ENCODE measurements around the gene ANKRD17.
"Not testable (repeated sequence)": the region's sequence is repeated elsewhere in the genome, so short reads cannot be mapped to it uniquely, and the experiment has no call there.

Gene ANKRD17

GRCh38 chr4:73258686-73259570, at the start of gene ANKRD17:
Gene ANKRD17, minus strand, starts transcription at chr4:73258798. Its CDS starts 130 bp downstream, at chr4:73258668.
- Histone ChIP-seq H3K4me1 (ENCODE audit: insufficient read depth, insufficient read length) (no peaks in the 10 kb centered on the region), H3K4me3 (ENCODE audit: insufficient read length, low read depth) (peak within 1 kb of the TSS; percentile 88), H3K27me3 (ENCODE audit: insufficient read depth, insufficient read length) (no peaks in the 10 kb centered on the region), H3K36me3 (ENCODE audit: insufficient read depth, insufficient read length, low read length) (peaks cover 13% of the 10 kb centered on the region), H3K9ac (ENCODE audit: insufficient read length, low read depth) (peak within 1 kb of the TSS; percentile 90), H3K9me3 (ENCODE audit: insufficient read depth, low read length) (no peaks in the 10 kb centered on the region)
- no peak for TF ChIP-seq YY1 (IDR thresholded peaks at IDR 0.05; ENCODE audit: insufficient read depth, insufficient read length)
- TF ChIP-seq SUZ12 (IDR thresholded peaks at IDR 0.05; ENCODE audit: extremely low read depth, insufficient read depth, insufficient read length): no peak
- no peak for TF ChIP-seq ZNF274 (IDR thresholded peaks at IDR 0.05; ENCODE audit: low read depth, low read length)
- peak; percentile 66 for DNase-seq (ENCODE audit: low read depth, low spot score)

DNA sequence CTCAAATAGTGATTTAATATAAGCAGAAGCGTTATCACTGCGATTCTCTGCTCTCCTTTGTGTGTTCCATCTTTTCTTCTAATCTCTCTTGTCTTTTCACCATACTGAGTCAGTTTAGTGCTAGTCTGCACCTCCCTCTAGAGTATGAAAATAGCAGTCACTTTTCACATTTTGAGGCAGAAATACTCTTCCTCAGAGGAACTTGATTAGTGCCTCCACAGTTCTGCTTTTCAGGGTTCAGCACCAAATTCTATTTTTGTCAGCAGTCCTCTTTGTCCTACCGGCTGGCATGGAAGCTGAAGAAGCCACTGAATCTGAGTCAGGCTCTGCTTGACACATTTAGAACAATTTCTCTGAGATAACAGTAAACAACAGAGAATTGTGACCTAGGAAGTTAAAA, 49.7 kb upstream of the ANKRD17 start:
- Histone ChIP-seq H3K4me3 (ENCODE audit: insufficient read length, low read depth) (no peak overlapping the region), H3K36me3 (ENCODE audit: insufficient read depth, insufficient read length, low read length) (no peaks in the 10 kb centered on the region), H3K27me3 (ENCODE audit: insufficient read depth, insufficient read length) (no peaks in the 10 kb centered on the region), H3K9me3 (ENCODE audit: insufficient read depth, low read length) (no peaks in the 10 kb centered on the region), H3K9ac (ENCODE audit: insufficient read length, low read depth) (no peak overlapping the region), H3K4me1 (ENCODE audit: insufficient read depth, insufficient read length) (no peaks in the 10 kb centered on the region)
- no peak for TF ChIP-seq YY1 (IDR thresholded peaks at IDR 0.05; ENCODE audit: insufficient read depth, insufficient read length)
- no peak for TF ChIP-seq ZNF274 (IDR thresholded peaks at IDR 0.05; ENCODE audit: low read depth, low read length)
- TF ChIP-seq SUZ12 (IDR thresholded peaks at IDR 0.05; ENCODE audit: extremely low read depth, insufficient read depth, insufficient read length): no peak
- DNase-seq (ENCODE audit: low read depth, low spot score): no peak

GRCh38 chr4:73303711-73304110, 45.1 kb upstream of the ANKRD17 start:
- no peak for TF ChIP-seq ZNF274 (IDR thresholded peaks at IDR 0.05; ENCODE audit: low read depth, low read length)
- TF ChIP-seq SUZ12 (IDR thresholded peaks at IDR 0.05; ENCODE audit: extremely low read depth, insufficient read depth, insufficient read length): no peak
- TF ChIP-seq YY1 (IDR thresholded peaks at IDR 0.05; ENCODE audit: insufficient read depth, insufficient read length): no peak
- no peak overlapping the region for H3K4me3 ChIP-seq (ENCODE audit: insufficient read length, low read depth)
- H3K27me3 ChIP-seq (ENCODE audit: insufficient read depth, insufficient read length): no peaks in the 10 kb centered on the region
- H3K36me3 ChIP-seq (ENCODE audit: insufficient read depth, insufficient read length, low read length): no peaks in the 10 kb centered on the region
- DNase-seq (ENCODE audit: low read depth, low spot score): no peak
- H3K9ac ChIP-seq (ENCODE audit: insufficient read length, low read depth): no peak overlapping the region
- no peaks in the 10 kb centered on the region for H3K4me1 ChIP-seq (ENCODE audit: insufficient read depth, insufficient read length)
- H3K9me3 ChIP-seq (ENCODE audit: insufficient read depth, low read length): no peaks in the 10 kb centered on the region

DNA sequence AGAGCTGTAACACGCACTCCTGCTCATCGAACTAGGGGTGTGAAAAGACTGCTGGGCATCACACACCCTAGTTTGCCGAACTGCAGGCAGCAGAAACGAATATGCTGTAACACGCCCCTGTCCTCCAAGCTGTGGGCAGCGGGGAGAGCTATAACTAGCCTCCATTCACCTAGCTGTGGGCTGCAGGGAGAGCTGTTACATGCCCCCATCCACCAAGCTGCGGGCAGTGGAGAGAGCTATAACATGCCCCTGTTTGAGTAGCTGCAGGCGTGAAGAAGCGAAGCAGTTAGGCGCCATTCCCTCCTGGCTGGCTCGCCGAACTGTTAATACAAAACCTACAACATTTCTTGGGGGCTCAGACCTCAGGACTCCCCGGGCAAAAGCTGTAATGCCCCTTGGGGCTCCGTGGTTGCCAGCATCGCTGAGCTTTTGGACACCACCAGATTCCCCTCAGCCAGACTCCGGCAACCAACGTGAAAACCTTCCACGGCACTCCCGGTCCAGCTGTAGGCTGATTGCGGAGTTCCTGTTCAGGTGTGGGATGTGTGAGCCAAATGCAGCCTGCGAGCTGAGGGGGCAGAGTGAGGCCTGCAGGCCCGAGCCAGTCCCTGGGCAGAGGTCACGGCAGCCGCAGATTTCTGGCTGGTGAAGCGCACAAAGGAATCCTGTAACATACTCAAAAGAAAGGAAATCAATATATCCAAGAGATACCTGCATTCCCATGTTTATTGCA, 41.1 kb upstream of the ANKRD17 start:
- Histone ChIP-seq H3K27me3 (ENCODE audit: insufficient read depth, insufficient read length) (no peaks in the 10 kb centered on the region), H3K9me3 (ENCODE audit: insufficient read depth, low read length) (no peaks in the 10 kb centered on the region), H3K4me1 (ENCODE audit: insufficient read depth, insufficient read length) (no peaks in the 10 kb centered on the region), H3K4me3 (ENCODE audit: insufficient read length, low read depth) (no peak overlapping the region), H3K9ac (ENCODE audit: insufficient read length, low read depth) (no peak overlapping the region), H3K36me3 (ENCODE audit: insufficient read depth, insufficient read length, low read length) (no peaks in the 10 kb centered on the region)
- DNase-seq (ENCODE audit: low read depth, low spot score): no peak
- TF ChIP-seq ZNF274 (IDR thresholded peaks at IDR 0.05; ENCODE audit: low read depth, low read length) (no peak), SUZ12 (IDR thresholded peaks at IDR 0.05; ENCODE audit: extremely low read depth, insufficient read depth, insufficient read length) (no peak), YY1 (IDR thresholded peaks at IDR 0.05; ENCODE audit: insufficient read depth, insufficient read length) (no peak)

DNA sequence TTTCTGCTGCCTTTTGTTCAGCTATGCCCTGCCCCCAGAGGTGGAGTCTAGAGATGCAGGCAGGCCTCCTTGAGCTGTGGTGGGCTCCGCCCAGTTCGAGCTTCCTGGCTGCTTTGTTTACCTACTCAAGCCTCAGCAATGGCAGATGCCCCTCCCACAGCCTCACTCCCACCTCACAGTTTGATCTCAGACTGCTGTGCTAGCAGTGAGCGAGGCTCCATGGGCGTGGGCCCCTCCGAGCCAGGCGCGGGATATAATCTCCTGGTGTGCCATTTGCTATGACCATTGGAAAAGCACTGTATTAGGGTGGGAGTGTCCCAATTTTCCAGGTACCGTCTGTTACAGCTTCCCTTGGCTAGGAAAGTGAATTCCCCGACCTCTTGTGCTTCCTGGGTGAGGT, 34.1 kb upstream of the ANKRD17 start:
- H3K9ac ChIP-seq (ENCODE audit: insufficient read length, low read depth); H3K4me3 ChIP-seq (ENCODE audit: insufficient read length, low read depth); H3K27me3 ChIP-seq (ENCODE audit: insufficient read depth, insufficient read length); H3K36me3 ChIP-seq (ENCODE audit: insufficient read depth, insufficient read length, low read length); DNase-seq (ENCODE audit: low read depth, low spot score); H3K4me1 ChIP-seq (ENCODE audit: insufficient read depth, insufficient read length): not testable (repeated sequence)
- peaks cover 14% of the 10 kb centered on the region; the same call in 1 of the 2 replicates for H3K9me3 ChIP-seq (ENCODE audit: insufficient read depth, low read length)

DNA sequence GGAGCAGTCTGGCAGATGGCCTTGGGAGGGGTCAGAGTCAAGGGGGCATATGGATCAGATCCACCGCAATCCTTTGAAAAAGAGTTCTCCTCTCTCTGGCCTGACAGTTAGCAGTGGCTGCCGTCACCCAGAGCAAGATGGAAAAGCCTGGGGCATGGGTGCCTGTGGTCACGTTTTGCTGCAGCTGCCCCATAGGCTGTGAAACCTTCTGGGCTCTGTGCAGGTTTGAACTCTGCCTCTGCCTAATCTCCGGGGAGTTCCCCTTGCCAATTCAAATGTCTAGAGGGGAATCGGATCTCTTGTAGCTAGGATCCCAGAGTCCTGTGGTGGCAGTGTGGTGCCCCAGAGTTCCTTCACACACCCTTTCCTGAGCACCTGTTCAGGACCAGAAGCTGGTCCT, 23.4 kb upstream of the ANKRD17 start:
- no peak for TF ChIP-seq SUZ12 (IDR thresholded peaks at IDR 0.05; ENCODE audit: extremely low read depth, insufficient read depth, insufficient read length)
- no peak for TF ChIP-seq YY1 (IDR thresholded peaks at IDR 0.05; ENCODE audit: insufficient read depth, insufficient read length)
- TF ChIP-seq ZNF274 (IDR thresholded peaks at IDR 0.05; ENCODE audit: low read depth, low read length): no peak
- Histone ChIP-seq H3K9me3 (ENCODE audit: insufficient read depth, low read length) (no peaks in the 10 kb centered on the region), H3K4me3 (ENCODE audit: insufficient read length, low read depth) (no peak overlapping the region), H3K27me3 (ENCODE audit: insufficient read depth, insufficient read length) (no peaks in the 10 kb centered on the region), H3K36me3 (ENCODE audit: insufficient read depth, insufficient read length, low read length) (no peaks in the 10 kb centered on the region), H3K4me1 (ENCODE audit: insufficient read depth, insufficient read length) (no peaks in the 10 kb centered on the region), H3K9ac (ENCODE audit: insufficient read length, low read depth) (no peak overlapping the region)
- DNase-seq (ENCODE audit: low read depth, low spot score): no peak

DNA sequence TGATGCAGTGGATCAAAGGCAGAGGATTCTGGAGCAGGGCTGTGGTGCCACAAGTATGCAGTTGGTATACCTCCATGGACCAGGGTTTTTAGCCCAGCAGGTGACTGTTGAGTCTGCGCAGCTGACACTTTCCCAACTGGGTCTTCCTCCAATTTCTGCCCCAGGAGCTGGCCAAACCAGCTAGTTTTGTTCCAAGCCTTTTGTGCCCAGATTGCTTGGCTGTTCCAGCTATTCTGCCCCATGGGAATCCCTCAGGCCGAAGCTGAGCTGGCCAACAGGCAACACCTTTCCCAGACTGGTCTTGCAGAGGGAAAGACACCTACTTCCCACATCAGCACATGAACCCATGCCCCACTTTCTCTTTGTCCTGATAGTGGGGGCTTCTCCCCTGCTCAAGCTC, 22.8 kb upstream of the ANKRD17 start:
- Histone ChIP-seq H3K4me3 (ENCODE audit: insufficient read length, low read depth) (no peak overlapping the region), H3K4me1 (ENCODE audit: insufficient read depth, insufficient read length) (no peaks in the 10 kb centered on the region), H3K36me3 (ENCODE audit: insufficient read depth, insufficient read length, low read length) (no peaks in the 10 kb centered on the region), H3K27me3 (ENCODE audit: insufficient read depth, insufficient read length) (no peaks in the 10 kb centered on the region), H3K9ac (ENCODE audit: insufficient read length, low read depth) (no peak overlapping the region), H3K9me3 (ENCODE audit: insufficient read depth, low read length) (no peaks in the 10 kb centered on the region)
- TF ChIP-seq ZNF274 (IDR thresholded peaks at IDR 0.05; ENCODE audit: low read depth, low read length) (no peak), SUZ12 (IDR thresholded peaks at IDR 0.05; ENCODE audit: extremely low read depth, insufficient read depth, insufficient read length) (no peak), YY1 (IDR thresholded peaks at IDR 0.05; ENCODE audit: insufficient read depth, insufficient read length) (no peak)
- no peak for DNase-seq (ENCODE audit: low read depth, low spot score)

All from NT2/D1 (cell line).